ENCODE results near the gene IL22RA1.

IL22RA1 gene

DNA sequence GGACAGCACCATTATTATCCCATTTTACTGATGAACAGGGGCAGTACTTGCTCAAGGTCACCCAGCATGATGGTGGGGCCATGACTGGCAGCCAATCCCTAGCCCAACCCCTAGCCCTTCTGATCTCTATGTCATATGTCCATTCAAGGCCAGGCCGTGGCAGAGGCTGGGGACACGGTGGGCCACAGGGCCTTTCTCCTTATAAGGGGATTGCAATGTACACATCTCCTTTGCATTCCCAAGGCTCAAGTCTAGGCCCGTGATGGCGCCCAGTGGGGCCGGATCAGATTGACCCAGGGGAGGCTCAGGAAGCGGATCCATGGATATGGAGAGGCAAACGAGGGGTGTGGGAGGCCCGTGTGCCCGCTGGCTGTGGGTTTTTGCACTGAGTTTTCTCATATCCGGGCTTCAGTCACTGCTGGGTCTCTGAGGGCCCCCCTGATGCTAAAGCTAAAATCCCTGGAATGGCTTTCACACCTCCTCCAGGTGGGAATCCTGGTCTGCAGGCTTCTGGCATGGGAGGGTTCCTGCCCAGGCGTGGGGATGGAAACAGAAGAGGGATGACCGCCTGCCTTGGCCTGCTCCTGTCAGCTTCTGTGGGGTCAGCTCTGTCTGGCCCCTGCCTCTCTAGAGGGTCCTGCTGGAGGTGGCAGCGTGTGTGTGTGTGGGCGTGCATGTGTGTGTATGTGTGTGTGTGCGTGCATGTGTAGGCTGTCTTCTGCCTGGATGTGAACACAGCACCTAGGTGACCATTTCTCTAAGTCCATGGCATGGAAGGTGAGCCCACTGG, 33.1 kb downstream of the IL22RA1 start:
- no peak for TF ChIP-seq CTCF (IDR thresholded peaks at IDR 0.05; ENCODE audit: low read length, missing control alignments)
- no peak overlapping the region for H3K4me3 ChIP-seq (replicated peaks; ENCODE audit: low read depth, low read length)
- DNase-seq (ENCODE audit: low read depth) = no peak

DNA sequence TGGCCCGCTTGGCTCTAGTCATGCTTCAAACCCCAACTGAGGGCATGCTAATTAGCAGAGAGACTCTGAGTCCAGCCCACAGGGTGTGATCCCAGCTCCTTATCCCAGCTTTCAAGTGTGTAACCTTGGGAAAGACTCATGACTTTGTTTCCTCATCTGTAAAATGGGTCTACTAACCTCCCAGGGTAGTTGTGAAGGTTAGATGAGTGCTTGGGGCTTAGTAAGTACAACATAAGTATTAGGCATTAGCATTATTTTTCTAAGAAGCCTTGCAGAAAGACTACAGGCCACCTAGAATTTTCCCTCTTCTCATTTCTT, 33.8 kb downstream of the IL22RA1 start:
- no peak for TF ChIP-seq CTCF (IDR thresholded peaks at IDR 0.05; ENCODE audit: low read length, missing control alignments)
- no peak for DNase-seq (ENCODE audit: low read depth)
- no peak overlapping the region for H3K4me3 ChIP-seq (replicated peaks; ENCODE audit: low read depth, low read length)

- H3K4me3 ChIP-seq (replicated peaks; ENCODE audit: low read depth, low read length) = no peak overlapping the region
- DNase-seq (ENCODE audit: low read depth) = peak; percentile 81
- no peak for TF ChIP-seq CTCF (IDR thresholded peaks at IDR 0.05; ENCODE audit: low read length, missing control alignments)
These were observed 34.4 kb downstream of the IL22RA1 start for GRCh38 chr1:24108334-24109165.

DNA sequence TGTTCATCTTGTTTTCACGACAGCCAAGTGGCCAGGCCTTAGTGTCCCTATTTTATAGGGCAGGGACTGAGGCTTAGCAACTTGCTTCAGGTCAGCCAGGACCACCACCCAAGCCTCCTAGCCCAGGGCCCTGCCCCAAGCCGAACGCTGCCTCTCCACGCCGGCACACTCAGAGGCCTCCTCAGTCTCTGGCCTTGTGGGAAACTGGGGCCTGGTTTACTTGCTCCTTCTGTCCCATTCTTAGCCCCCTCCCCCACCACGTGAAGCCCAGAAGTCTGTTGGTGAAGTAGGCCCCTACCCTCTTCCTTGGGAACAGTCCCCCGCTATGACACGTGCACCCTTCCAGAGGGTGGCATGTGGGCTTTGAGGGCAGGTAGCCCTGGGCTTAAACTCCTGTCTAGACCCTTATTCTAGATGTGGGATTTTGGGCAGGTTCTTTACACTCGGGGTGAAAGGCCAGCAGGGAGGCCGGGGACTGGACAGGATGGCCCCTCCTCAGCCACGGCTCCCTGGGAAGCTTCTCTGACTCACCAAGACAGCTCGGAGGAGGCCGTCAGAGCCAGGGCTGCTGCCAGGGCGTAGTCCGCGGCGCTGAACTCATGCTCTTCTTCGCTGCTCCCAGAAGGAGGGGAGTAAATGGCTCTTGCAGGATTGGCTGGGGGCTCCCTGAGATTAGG, 35.3 kb downstream of the IL22RA1 start:
- no peak overlapping the region for H3K4me3 ChIP-seq (replicated peaks; ENCODE audit: low read depth, low read length)
- DNase-seq (ENCODE audit: low read depth) = peak; percentile 61
- no peak for TF ChIP-seq CTCF (IDR thresholded peaks at IDR 0.05; ENCODE audit: low read length, missing control alignments)

- DNase-seq (ENCODE audit: low read depth) = no peak
- TF ChIP-seq CTCF (IDR thresholded peaks at IDR 0.05; ENCODE audit: low read length, missing control alignments) = no peak
- H3K4me3 ChIP-seq (replicated peaks; ENCODE audit: low read depth, low read length) = no peak overlapping the region
These were observed 37.4 kb downstream of the IL22RA1 start for GRCh38 chr1:24105368-24106160.

DNA sequence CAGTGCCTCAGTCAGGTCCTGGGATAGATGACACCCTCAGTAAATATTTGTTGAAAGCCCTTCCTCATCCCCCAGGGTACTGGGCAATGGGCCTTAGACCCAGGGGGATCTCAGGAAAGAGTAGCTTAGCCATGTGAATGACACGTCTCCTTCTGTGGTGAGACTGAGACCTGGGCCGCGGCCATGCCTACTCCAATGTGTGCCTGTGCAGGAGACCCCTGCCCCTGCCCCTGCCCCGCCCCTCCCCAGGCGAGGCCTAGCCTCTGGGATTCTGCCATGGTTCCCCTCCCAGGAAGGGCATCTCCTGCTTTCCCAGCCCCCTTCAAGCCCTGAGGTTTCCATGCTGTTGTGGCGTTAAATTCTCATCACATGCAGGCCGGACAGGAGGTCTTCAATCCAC, 38.1 kb downstream of the IL22RA1 start:
- no peak for DNase-seq (ENCODE audit: low read depth)
- TF ChIP-seq CTCF (IDR thresholded peaks at IDR 0.05; ENCODE audit: low read length, missing control alignments) = no peak
- H3K4me3 ChIP-seq (replicated peaks; ENCODE audit: low read depth, low read length) = no peak overlapping the region

All from fibroblast of pulmonary artery (primary cell).